LNCaP clone FGC (cell line): Measurements from ENCODE around the gene CDRT15L2.
"Not testable (repeated sequence)": the region's sequence is repeated elsewhere in the genome, so short reads cannot be mapped to it uniquely, and the experiment has no call there.

ENCODE experiments used
- DNase-seq: peaks from one replicate; pipeline ENCODE4 v3.0.0-alpha.2; 2011; ENCODE audit warnings: low read depth
- H3K4me3 ChIP-seq: 2 replicates; pipeline ENCODE4 v1.5.1; 2011; ENCODE audit warnings: mild to moderate bottlenecking, low read depth, low read length, control low read depth
- TF ChIP-seq, protein P1 (sequence below): IDR thresholded peaks from 2 replicates; pipeline ENCODE4 v1.5.1; 2012; ENCODE audit warnings: mild to moderate bottlenecking; ENCODE audit not compliant: control insufficient read depth, insufficient read depth; ENCODE audit errors: extremely low read depth

The CDRT15L2 gene

DNA sequence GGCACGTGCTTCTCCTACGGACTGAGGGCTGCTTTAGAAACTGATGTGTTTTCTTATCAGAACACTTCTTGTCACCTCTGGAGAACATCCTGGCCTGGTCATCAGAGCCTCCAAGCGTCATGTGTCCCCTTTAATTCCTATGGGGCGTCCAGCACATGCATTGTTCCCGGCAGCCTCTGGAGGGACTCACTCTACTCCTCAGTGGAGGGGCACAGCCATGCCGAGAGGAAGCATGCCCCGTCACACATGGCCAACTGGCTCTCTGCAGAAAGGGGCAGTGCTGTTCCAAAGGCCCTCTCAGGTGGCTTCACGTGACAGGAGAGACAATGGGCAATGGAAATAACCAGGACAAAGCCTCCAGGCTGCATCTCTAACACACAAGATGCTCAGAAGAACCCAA is 31.8 kb downstream of the CDRT15L2 start:
- no peak overlapping the region for H3K4me3 ChIP-seq
- TF ChIP-seq, protein P1, sequence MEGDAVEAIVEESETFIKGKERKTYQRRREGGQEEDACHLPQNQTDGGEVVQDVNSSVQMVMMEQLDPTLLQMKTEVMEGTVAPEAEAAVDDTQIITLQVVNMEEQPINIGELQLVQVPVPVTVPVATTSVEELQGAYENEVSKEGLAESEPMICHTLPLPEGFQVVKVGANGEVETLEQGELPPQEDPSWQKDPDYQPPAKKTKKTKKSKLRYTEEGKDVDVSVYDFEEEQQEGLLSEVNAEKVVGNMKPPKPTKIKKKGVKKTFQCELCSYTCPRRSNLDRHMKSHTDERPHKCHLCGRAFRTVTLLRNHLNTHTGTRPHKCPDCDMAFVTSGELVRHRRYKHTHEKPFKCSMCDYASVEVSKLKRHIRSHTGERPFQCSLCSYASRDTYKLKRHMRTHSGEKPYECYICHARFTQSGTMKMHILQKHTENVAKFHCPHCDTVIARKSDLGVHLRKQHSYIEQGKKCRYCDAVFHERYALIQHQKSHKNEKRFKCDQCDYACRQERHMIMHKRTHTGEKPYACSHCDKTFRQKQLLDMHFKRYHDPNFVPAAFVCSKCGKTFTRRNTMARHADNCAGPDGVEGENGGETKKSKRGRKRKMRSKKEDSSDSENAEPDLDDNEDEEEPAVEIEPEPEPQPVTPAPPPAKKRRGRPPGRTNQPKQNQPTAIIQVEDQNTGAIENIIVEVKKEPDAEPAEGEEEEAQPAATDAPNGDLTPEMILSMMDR, result no peak
- no peak for DNase-seq

DNA sequence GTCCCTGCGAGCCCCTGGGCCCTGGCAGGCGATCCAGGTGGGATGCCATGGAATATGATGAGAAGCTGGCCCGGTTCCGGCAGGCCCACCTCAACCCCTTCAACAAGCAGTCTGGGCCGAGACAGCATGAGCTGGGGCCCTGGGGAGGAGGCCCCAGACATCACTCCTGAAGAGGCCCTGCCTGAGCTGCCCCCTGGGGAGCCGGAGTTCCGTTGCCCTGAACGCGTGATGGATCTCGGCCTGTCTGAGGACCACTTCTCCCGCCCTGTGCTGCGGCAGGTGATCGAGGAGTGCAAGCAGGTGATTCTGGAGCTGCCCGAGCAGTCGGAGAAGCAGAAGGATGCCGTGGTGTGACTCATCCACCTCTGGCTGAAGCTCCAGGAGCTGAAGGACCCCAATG is 33.1 kb downstream of the CDRT15L2 start:
- TF ChIP-seq, protein P1, result no peak
- no peak for DNase-seq
- H3K4me3 ChIP-seq, result no peak overlapping the region

DNA sequence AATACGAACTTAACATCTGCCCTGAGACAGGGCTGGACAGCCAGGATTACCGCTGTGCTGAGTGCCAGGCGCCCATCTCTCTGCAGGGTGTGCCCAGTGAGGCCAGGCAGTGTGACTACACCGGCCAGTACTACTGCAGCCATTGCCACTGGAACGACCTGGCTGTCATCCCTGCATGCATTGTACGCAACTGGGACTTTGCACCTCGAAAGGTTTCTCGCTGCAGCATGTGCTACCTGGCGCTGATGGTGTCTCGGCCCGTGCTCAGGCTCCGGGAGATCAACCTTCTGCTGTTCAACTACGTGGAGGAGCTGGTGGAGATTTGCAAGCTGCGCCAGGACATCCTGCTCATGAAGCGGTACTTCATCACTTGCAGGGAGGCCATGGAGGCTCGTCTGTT is 33.7 kb downstream of the CDRT15L2 start:
- TF ChIP-seq, protein P1, result no peak
- DNase-seq, result no peak

DNA sequence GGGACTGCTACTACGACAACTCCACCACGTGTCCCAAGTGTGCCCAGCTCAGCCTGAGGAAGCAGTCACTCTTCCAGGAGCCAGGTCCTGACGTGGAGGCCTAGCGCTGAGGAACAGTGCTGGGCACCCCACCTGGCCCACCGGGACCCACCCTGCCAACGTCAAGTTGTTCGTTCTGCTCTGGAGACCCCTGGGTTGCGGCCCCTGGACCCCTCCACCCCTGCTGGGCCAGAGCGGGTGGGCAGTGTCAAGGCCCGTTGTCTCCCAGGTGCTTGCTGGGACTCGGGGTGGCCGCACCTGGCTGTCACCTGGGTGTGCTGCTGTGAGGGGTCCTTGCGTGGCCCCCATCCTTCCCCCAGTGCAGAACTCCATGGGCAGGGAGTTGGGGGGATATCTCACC is 34.4 kb downstream of the CDRT15L2 start:
- no peak for DNase-seq
- H3K4me3 ChIP-seq, result no peak overlapping the region
- TF ChIP-seq, protein P1, result no peak

More for the DNA sequence above, 33.7 kb downstream of the CDRT15L2 start:
- no peak overlapping the region for H3K4me3 ChIP-seq

DNA sequence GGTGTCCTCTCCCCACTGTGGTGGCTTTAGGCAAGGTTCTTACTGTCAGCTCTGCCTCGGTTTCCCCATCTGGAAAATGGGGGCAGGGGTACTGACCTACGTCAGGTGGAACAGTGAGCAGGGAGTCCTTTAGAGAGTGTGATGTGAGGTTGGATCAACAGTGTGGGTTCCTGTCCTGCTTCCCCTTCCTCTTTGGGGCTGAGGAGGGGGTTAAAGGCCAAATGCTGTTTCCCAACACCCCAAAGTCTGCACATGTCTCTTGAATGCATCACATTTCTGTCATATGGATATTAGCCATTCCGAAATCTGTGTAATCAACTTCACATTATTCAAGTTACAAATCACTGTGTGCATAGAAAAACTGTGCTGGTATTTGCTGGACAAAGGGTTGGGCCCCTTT is 35.9 kb downstream of the CDRT15L2 start:
- H3K4me3 ChIP-seq, DNase-seq: not testable (repeated sequence)
